OCI-M1 (cell line): ENCODE measurements around the gene FTHL17.

Source experiments
- DNase-seq: peaks from one replicate; lab custom pipeline; 2025; lab: John Stamatoyannopoulos, UW

The FTHL17 gene

DNA sequence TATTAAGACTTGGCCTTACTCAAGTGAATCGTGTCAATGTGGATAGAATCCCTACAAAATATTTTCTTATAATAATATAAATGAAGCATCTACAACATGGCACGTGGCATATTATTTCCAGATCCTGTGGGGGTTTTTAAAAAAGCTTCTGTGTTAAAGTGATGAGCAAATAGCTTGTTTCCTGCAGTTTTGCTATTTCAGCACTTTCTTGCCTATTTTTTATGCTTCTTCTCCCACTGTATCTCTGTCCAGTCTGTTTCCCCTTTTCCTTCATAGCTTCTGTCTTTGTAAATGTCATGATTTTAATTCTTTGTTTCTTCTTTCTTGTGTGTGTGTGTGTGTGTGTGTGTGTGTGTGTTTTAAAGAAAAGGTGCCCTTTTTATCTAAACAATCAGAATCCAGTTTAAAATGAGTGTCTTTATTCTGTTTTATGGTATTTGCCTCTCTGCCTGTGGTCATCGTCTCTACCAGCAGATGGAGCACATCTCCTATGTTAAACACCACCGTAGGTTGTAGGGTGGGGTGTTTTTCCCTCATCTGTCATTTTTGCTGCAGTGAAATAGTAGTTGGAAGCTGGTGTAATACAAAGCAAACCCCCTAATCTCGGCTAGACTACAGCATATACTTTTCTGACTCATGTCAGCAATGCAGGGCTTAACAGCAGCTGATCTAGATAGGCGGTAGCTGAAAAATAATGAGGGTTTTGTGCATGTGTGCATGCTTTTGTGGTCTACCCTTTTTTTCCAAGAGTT is 33.1 kb downstream of the FTHL17 start:
- peak; percentile 56 for DNase-seq

DNA sequence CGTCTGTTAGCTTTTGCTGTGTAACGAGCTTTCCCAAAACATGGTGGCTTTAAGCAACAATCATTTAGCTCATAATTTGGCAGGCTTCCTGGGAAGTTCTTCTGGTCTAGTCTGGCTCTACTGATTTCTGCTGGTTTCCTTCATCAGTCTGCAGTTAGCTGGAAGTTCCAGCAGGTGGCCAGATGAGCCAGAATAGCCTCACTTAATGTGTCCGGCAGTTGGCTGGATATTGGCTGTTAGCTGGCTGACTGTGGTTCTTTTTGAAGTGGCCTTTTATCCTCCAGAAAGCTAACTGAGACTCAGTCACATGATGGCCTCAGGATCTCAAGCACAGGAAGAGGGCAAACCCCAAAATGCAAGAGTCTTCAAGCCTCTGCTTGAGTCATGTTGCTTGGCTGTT is 34.9 kb downstream of the FTHL17 start:
- peak; percentile 65 for DNase-seq

GRCh38 chrX:31027351-31027750 is 44.5 kb downstream of the FTHL17 start:
- no peak for DNase-seq

- DNase-seq = no peak
These were observed 47.0 kb downstream of the FTHL17 start for GRCh38 chrX:31024866-31025265.

DNA sequence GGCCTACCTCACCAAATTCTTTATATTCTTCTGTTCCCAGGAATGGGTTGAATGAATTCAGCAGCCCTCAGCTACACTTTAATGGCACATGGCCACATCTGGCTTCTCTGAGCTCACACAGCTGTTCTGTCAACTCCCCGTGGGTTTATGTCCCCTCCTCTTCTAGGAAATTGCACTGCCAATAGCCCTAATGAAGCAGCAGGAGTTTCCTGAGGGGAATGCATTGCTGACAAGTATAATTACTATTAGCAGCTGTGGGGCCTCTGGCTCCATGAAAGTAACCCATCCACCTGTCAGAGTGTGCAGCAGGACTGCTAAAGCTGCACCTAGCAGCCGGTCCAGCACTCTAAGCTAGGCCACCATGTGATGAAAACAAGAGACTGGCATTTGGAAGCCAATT is 50.3 kb downstream of the FTHL17 start:
- DNase-seq = no peak
